HUES6 (cell line): ENCODE measurements around the gene SYNE2.

Source experiments
- H3K27ac ChIP-seq: 2 replicates; pipeline ENCODE4 v1.7.0; 2013; ENCODE audit warnings: low read depth, mild to moderate bottlenecking, low read length, inconsistent platforms
- H3K27me3 ChIP-seq: 2 replicates; pipeline ENCODE4 v1.6.1; 2013; ENCODE audit warnings: low read length; ENCODE audit not compliant: control insufficient read depth, insufficient read depth
- H3K36me3 ChIP-seq: 2 replicates; pipeline ENCODE4 v1.6.1; 2013; ENCODE audit warnings: low read length; ENCODE audit not compliant: control insufficient read depth, insufficient read depth
- H3K4me1 ChIP-seq: 2 replicates; pipeline ENCODE4 v1.6.1; 2013; ENCODE audit warnings: low read length; ENCODE audit not compliant: control insufficient read depth, insufficient read depth
- H3K4me3 ChIP-seq: 2 replicates; pipeline ENCODE4 v1.5.1; 2013; ENCODE audit warnings: low read depth, low read length
- H3K9ac ChIP-seq: one replicate; pipeline ENCODE4 v1.6.1; 2013; ENCODE audit warnings: mild to moderate bottlenecking, low read length
- H3K9me3 ChIP-seq: 2 replicates; pipeline ENCODE4 v1.6.1; 2013; ENCODE audit warnings: low read depth, low read length; ENCODE audit not compliant: control insufficient read depth, insufficient read depth

SYNE2 gene

DNA sequence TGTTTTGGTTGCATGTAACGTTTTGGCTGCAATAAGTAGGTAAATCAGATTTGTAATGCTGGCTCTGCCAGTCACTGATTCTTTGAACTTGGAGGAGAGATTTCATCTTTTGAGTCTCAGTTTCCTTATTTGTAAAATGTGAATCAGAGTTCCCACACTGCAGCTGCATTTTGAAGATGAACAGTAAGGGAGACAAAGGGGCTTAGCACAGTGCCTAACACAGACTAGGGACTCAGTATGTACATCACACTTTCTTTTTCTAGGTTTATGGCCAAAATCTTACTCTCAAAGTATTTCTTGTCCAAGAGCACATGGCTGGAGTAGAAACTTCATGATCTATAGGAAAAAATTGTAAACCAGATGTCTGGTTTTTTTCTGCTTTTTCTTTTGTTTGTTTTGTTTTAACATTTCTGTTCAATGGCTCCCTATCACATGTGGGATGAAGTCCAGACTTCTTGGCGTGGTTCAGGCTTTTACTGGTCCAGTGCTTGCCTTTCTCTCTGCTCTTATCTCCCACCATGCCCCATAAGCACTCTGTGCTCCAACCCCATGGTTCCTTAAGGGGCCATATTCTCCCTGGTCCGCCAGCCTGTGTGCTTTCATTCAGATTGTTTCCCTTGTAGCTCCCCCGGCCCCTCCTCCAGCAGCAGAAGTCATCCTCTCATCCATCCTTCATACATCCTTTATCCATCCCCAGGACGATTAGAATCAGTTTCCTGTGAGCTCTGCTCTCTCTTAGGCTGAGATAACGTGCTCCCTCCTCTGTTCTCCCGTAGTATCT, 58.0 kb downstream of the SYNE2 start:
- Histone ChIP-seq H3K27ac (no peak overlapping the region), H3K9ac (no peak overlapping the region), H3K4me3 (no peak overlapping the region), H3K4me1 (peaks cover 6% of the 10 kb centered on the region; the same call in 1 of the 2 replicates), H3K9me3 (no peaks in the 10 kb centered on the region), H3K27me3 (no peaks in the 10 kb centered on the region), H3K36me3 (peaks cover 2% of the 10 kb centered on the region; the same call in 1 of the 2 replicates)

DNA sequence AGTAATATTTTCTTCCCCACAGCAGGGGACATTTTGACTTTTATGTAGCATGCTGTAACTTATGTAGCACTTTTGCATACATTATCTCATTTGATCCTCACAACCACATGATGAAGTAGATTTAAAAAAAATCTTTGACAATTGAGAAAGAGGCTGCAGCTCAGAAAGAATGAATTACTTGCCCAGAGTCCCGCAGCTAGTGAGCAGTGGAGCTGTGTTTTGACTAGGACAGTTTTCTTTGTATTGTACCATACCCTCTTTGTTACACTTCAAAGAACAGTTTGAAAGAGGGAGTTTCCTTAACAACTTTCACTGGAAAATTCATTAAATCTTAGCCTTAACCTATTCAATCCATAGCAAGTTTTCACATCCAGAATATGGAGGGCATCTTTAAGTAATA, 58.6 kb downstream of the SYNE2 start:
- H3K4me1 ChIP-seq = peaks cover 6% of the 10 kb centered on the region; the same call in 1 of the 2 replicates
- H3K9ac ChIP-seq = no peak overlapping the region
- H3K36me3 ChIP-seq = peaks cover 2% of the 10 kb centered on the region; the same call in 1 of the 2 replicates
- H3K27me3 ChIP-seq = no peaks in the 10 kb centered on the region
- H3K4me3 ChIP-seq = no peak overlapping the region
- no peaks in the 10 kb centered on the region for H3K9me3 ChIP-seq
- H3K27ac ChIP-seq = no peak overlapping the region

GRCh38 chr14:63912286-63912685, 59.5 kb downstream of the SYNE2 start:
- no peak overlapping the region for H3K4me3 ChIP-seq
- no peak overlapping the region for H3K9ac ChIP-seq
- H3K27me3 ChIP-seq = no peaks in the 10 kb centered on the region
- no peaks in the 10 kb centered on the region for H3K9me3 ChIP-seq
- no peak overlapping the region for H3K27ac ChIP-seq
- peaks cover 6% of the 10 kb centered on the region; the same call in 1 of the 2 replicates for H3K4me1 ChIP-seq
- peaks cover 2% of the 10 kb centered on the region; the same call in 1 of the 2 replicates for H3K36me3 ChIP-seq

GRCh38 chr14:63918411-63918810, 65.6 kb downstream of the SYNE2 start:
- Histone ChIP-seq H3K36me3 (no peaks in the 10 kb centered on the region), H3K9me3 (no peaks in the 10 kb centered on the region), H3K4me1 (no peaks in the 10 kb centered on the region), H3K9ac (no peak overlapping the region), H3K27ac (no peak overlapping the region), H3K27me3 (no peaks in the 10 kb centered on the region), H3K4me3 (no peak overlapping the region)

GRCh38 chr14:63922696-63923421, 70.1 kb downstream of the SYNE2 start:
- no peak overlapping the region for H3K9ac ChIP-seq
- no peaks in the 10 kb centered on the region for H3K27me3 ChIP-seq
- no peak overlapping the region for H3K4me3 ChIP-seq
- H3K36me3 ChIP-seq = no peaks in the 10 kb centered on the region
- no peaks in the 10 kb centered on the region for H3K4me1 ChIP-seq
- no peaks in the 10 kb centered on the region for H3K9me3 ChIP-seq
- no peak overlapping the region for H3K27ac ChIP-seq

DNA sequence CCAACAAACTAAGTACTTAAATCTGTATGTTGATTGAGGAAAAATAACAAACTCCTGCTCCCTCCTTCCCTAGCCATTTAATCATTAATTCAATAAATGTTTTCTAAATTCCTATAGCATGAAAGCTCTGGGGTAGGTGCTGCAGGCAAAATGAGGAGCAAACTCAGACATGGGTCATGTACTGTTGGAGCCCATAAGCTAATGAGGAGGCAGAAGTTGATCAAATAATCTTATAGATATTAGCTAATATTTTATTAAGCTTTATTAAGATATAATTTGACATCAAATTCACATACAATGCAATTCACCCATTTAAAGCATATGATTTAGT, 70.6 kb downstream of the SYNE2 start:
- Histone ChIP-seq H3K9me3 (no peaks in the 10 kb centered on the region), H3K27me3 (no peaks in the 10 kb centered on the region), H3K27ac (no peak overlapping the region), H3K4me3 (no peak overlapping the region), H3K9ac (no peak overlapping the region), H3K36me3 (no peaks in the 10 kb centered on the region), H3K4me1 (no peaks in the 10 kb centered on the region)

GRCh38 chr14:63924375-63924774, 71.6 kb downstream of the SYNE2 start:
- Histone ChIP-seq H3K27ac (no peak overlapping the region), H3K9ac (no peak overlapping the region), H3K4me3 (no peak overlapping the region), H3K36me3 (no peaks in the 10 kb centered on the region), H3K9me3 (no peaks in the 10 kb centered on the region), H3K4me1 (no peaks in the 10 kb centered on the region), H3K27me3 (no peaks in the 10 kb centered on the region)

DNA sequence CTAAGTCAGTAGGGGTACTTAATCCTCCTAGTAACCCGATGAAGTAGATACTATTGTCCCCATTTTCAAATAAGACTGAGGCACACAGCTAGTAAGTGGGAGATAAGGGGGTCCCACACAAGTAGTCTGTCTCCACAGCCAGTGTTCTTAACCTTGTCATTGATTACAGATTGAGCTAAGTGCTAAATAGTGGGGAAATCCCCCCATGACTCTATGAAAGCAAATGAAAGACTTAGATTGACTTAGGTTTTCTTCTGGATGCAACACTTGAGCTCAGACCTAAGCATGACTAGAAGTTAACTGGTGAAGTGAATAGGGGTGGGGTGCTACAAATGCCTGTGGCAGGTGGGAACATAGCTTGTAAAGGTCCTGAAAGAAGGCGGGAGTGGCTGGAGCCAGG, 73.8 kb downstream of the SYNE2 start:
- Histone ChIP-seq H3K9ac (no peak overlapping the region), H3K36me3 (no peaks in the 10 kb centered on the region), H3K9me3 (no peaks in the 10 kb centered on the region), H3K4me1 (no peaks in the 10 kb centered on the region), H3K4me3 (no peak overlapping the region), H3K27me3 (no peaks in the 10 kb centered on the region), H3K27ac (no peak overlapping the region)

DNA sequence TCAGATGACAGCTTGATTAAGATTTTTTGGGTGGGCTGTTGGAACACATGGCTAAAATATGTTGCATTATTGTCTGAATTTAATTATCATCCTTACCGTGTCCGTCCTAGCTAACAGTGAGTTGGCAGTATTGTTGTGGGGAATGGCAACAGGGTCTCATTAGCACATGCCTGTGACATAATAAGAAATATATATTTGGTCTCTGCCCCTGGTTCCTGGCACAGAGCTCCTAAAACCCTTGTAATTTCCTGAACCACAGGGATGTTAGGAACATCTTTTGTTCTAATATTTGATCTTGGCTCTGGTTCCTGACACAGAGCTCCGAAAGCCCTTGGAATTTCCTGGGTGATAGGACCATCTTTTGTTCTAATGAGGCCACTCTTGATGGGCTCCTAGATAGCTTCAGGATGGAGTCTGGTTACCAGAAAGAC, 76.0 kb downstream of the SYNE2 start:
- Histone ChIP-seq H3K36me3 (no peaks in the 10 kb centered on the region), H3K4me1 (no peaks in the 10 kb centered on the region), H3K27me3 (no peaks in the 10 kb centered on the region), H3K4me3 (no peak overlapping the region), H3K9me3 (no peaks in the 10 kb centered on the region), H3K27ac (no peak overlapping the region), H3K9ac (no peak overlapping the region)

GRCh38 chr14:63933110-63933509, 80.3 kb downstream of the SYNE2 start:
- H3K9ac ChIP-seq = no peak overlapping the region
- H3K36me3 ChIP-seq = no peaks in the 10 kb centered on the region
- H3K4me3 ChIP-seq = no peak overlapping the region
- H3K9me3 ChIP-seq = no peaks in the 10 kb centered on the region
- peaks cover 4% of the 10 kb centered on the region; the same call in 1 of the 2 replicates for H3K4me1 ChIP-seq
- no peak overlapping the region for H3K27ac ChIP-seq
- H3K27me3 ChIP-seq = no peaks in the 10 kb centered on the region

DNA sequence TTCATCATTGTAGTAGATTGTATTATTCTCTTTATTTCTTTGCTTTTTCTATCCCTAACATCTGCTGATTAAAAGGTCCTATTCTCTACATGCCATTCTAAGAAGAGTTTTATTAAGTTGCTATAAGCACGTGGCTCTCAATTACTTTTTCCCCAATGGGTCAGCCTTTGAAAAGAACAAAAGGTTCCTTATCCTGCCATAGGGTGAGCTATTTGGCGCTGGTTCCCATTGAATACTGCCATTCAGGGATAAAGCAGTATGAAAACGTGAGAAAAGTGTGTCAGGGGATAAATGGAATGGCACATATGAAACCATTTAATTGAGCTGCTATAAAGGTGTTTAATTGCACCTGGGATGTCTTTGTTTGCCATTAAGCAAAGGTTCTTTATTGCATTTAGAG, 80.9 kb downstream of the SYNE2 start:
- no peaks in the 10 kb centered on the region for H3K27me3 ChIP-seq
- no peak overlapping the region for H3K9ac ChIP-seq
- H3K4me3 ChIP-seq = no peak overlapping the region
- H3K27ac ChIP-seq = no peak overlapping the region
- peaks cover 4% of the 10 kb centered on the region; the same call in 1 of the 2 replicates for H3K4me1 ChIP-seq
- H3K9me3 ChIP-seq = no peaks in the 10 kb centered on the region
- H3K36me3 ChIP-seq = no peaks in the 10 kb centered on the region
